Measurements from ENCODE around the gene GPR153.

The GPR153 gene

GRCh38 chr1:6248161-6248776, 12.6 kb downstream of the GPR153 start:
- peak in 1 of 4 experiments; percentile 1 for DNase-seq

DNA sequence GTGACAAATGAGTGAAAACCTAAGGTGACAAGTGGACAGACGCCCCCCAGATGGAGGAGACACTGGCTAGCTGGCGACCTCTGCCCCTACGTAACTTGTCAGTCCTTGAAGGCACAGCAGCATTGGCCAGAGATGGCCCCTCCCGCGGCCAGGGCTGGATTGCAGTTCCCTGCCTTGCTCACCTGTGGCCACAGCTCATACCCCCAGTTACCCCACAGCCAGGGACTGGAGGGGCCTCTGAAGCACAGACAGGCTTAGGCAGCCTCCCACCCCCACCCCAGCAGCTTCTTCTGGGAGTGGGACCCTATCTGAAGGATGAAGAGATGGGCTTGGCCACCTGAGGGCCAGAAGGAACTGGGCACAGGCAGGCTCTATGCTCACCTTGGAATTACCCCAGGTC, 13.2 kb downstream of the GPR153 start:
- DNase-seq, result no peak

DNA sequence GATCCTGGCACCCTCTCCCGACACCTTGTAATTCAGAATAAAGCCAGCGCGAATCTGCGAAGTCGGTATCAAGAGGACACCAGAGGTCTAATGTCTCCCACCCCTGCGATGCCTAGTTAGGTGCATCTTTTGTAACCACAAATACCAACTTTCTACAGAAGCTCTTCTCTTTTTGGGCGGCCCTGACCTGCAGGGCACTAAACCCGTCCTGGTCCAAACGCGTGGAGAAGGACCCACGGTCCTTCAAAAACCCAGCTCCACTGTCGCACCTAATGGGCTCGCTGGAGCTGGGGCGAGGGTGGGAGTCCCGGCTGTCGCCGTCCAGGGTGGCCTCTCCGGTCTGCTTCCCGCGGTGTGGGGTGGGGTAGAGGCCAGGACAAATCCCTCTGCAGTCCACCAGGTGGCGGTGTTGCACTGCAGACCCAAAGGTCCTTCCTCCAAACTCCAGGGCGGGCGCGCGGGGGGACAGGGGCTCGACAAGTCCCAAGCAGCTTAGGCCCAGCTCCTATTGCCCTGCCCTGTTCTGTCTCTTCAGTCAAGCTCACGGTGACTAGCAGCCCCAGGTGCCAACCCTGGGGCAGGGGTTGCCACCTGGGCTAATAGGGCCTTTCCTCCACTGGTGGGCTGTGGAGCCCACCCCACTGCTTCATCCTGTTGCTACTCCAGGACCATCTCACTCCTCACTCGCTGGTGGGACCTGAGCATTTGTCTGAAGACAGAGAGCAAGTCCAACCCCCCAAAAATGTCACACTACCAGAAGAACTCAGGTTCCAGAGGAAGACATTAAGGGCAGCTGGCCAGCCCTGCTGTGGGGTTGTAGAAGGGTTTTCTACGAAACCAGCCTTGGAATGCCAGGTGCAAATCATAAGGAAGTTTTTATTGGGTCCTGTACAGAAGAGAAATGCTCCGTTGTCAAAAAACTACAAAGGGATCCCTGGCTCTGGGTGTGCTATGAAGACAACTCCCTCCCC, 14.1 kb downstream of the GPR153 start:
- peak; percentile 76 to 88 (median 83) for DNase-seq

DNA sequence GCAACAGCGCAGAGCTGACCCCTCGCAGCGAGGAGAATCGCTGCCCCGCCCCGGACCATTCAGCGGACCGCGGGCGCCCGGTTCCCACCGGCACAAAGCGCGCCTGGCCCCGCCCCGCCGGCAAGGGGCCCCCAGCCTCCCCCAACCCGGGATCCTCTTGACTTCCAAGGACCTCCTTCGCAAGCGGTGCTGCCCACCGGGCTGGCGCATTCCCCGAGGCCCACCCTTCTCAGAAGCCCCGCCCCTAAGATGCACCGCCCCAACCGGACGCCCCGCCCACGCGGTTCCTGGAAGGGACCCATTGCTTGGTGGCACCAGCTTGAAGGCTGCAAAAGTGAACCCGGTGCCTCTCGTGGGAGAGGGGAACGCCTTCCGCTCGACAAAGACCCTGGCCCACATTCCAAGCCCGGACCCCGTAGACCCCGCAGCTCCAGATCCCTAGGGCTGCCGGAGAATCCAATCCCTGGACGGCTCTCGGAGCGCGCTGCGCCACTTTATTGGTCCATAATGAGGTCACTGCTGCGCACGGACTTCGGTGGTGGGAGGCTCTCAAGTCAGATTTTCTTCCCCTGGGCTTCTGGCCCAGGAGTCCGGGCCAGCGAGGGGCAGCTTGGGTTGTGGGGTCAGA, 14.9 kb downstream of the GPR153 start:
- peak in 2 of 4 experiments; percentile 48 to 57 for DNase-seq

DNA sequence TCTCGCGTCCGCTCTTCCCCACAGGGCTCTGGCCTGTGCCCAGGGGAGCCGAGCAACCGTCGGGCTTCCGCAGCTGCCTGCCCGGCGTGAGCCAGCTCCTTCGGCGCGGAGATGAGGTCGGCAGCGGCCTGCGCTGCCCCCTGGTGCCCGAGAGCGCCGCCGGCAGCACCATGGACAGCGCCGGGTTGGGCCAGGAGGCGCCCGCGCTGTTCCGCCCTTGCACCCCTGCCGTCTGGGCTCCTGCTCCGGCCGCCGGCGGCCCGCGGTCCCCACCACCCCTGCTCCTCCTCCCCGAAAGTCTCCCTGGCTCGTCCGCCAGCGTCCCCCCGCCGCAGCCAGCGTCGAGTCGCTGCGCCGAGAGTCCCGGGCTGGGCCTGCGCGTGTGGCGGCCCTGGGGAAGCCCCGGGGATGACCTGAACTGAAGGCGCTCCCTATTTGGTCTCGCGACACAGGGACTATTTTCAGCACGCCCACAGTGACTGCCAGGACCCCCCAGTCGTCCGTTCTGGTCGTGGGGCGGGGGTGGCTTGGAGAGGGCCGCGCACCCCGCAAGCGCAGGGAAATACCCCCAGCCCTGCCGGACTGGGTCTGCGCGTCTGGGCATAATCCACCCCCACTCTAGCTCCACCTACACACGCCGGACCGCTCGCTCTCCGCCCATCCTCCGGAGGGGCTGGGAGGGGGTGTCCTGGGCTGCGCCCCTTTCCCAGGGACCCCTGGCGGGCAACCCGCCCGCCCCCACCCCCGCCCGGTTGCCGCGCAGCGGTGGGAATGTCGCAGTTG, 15.6 kb downstream of the GPR153 start:
- DNase-seq, result peak; percentile 88 to 95 (median 94)

GRCh38 chr1:6244401-6245049, 16.4 kb downstream of the GPR153 start:
- no peak for DNase-seq

- no peak for DNase-seq
Observed at GRCh38 chr1:6243993-6244392, 16.9 kb downstream of the GPR153 start, which contains the start of gene HES3. Gene HES3, plus strand, starts transcription at chr1:6244179. Its CDS starts 187 bp downstream, at chr1:6244366.

- no peak for DNase-seq
Observed at GRCh38 chr1:6243053-6243834, 17.7 kb downstream of the GPR153 start.

GRCh38 chr1:6241887-6242740, 18.8 kb downstream of the GPR153 start:
- peak in 1 of 4 experiments; percentile 44 for DNase-seq

GRCh38 chr1:6241107-6241886, 19.6 kb downstream of the GPR153 start:
- DNase-seq, result no peak

- no peak for DNase-seq
Observed at GRCh38 chr1:6239950-6240768, 20.7 kb downstream of the GPR153 start.

DNA sequence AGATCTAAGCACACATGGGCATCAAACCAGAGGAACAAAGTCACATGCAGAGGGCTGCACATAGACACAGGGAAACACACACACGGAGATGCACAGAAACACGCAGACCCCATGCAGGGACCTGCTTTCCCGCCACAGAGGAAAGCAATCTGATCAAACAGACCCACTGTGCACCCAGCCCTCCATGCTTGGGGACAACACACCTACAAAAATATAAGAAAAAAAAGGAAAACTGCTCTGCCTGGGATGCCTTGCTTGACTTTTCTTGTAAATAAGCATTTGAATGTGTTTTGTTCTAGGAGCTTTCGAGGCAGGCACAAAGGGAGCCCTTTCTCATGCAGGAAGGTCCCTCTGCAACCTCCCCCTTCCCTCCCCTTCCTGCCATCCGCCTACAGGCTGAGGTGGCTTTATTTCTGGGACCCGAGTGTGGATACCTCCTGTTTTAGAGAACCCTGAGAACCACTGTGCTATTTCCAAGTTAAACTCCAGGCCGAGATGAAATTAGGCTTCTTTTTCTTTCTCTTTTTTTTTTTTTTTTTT, 21.6 kb downstream of the GPR153 start:
- DNase-seq, result no peak

DNA sequence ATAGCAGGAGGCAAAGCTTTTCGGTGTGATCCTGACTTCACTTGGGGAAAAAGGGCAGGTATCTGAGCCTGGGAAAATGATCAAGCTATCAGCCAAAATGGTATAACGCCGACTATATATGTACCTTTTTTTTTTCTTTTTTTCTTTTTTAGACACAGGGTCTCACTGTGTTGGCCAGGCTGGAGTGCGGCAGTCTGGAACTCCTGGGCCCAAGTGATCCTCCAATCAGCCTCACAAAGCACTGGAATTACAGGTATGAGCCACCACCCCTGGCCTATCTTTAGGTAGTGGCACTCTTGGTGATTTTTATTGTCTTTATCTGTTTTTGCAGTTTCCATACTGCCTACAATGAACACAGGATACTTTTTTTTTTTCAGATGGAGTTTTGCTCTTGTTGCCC, 23.8 kb downstream of the GPR153 start:
- DNase-seq, result no peak

DNA sequence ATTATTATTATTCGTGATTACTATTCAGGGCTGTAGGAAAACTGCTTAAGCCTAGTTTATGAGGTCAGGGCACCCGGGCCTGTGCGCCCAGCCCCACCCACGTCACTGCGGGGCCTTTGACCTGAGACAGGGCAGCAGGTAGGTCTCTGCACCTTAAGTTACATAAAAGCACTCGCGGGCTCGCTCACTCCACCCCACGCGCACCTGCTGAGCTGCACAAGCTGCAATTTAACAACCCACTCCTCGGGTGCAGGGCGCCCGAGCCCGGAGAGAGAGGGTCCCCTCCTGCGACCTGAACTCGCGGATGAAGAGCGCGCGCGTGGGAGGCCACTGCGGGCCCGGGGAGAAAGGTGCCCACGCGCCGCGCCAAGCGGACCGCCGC, 25.6 kb downstream of the GPR153 start:
- DNase-seq, result no peak

DNA sequence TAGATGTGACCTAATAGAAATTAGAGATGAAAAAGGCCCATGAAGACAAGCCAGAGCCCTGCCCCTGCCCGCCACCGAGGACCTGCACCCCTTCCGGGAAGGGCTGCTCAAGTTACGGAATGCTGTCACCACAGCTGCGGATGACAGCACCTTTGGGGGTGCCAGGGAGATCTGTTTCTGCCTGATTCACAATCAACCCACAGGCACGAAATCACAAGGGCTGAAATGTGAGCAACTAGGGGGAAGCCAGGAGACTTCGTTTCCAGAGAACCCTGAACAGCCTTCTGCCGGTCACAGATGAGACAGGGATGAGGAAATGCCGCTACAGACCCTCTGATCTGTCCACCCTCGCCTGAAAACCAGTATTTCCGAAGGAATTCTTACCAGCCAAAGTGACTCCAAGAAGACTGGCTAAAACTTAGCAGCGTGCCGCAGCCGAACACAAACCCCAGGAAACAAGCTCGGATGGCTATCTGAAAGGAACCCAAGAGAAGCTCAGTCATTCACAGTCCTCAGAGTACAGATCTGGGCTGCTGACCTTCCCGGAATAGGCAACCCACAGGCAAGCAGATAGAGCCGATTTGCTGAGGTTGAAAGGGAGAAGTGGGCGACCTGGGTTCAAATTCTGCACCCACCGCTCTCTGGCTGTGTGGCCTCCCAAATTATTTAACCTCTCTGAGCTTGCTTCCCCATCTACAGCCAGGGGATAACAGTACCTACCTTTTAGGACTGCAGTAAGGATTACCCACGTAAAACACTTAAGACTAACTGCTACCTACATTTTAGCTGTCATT, 26.2 kb downstream of the GPR153 start:
- DNase-seq, result no peak

DNA sequence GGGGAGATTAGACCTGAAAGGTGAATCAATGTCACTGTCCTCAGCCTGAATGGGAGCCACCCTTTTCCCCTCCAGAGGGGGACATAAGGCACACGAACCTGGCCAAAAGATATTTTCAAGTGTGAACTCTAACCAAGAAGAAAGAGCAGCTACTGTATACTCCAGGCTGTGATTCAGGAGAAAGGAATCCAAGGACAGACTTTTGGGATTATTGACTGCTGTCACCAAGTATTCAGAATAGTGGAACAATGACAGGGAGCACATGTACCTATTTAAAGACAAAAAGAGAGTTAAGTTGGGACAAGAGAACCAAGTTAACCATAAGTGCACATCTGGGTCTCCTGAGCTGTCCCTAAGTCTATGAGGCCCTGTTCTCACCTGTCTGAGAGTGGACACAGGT, 27.5 kb downstream of the GPR153 start:
- DNase-seq, result no peak

DNA sequence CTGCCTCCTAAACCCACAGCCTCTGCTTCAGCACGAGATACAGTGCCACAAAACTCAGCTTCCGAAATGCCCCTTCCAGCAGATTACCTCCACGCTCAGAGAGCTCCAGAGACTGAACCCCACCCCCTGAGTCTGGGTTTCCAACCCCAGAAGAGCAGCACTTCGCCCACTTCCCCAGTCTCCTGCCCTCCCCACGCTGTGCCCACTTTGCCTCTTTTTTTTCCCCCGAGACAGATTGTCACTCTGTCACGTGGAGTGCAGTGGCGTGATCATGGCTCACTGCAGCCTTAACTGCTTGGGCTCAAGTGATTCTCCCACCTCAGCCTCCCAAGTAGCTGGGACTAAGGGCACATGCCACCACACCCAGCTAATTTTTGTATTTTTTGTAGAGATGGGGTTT, 35.2 kb downstream of the GPR153 start:
- no peak for DNase-seq
